ENCODE results near the gene CHPT1.
"Not testable (repeated sequence)": the region's sequence is repeated elsewhere in the genome, so short reads cannot be mapped to it uniquely, and the experiment has no call there.

Gene CHPT1

GRCh38 chr12:101671157-101671791, 26.2 kb upstream of the CHPT1 start:
- intact Hi-C loops (cut with micrococcal nuclease), result no loop called here
- Mint-ChIP-seq H3K9me3 (no peaks in the 10 kb centered on the region), H3K4me3 (no peak overlapping the region)

GRCh38 chr12:101671833-101672232, 25.6 kb upstream of the CHPT1 start:
- H3K4me1 Mint-ChIP-seq (ENCODE audit: low read depth), result peaks cover 22% of the 10 kb centered on the region
- H3K27me3 Mint-ChIP-seq, result no peaks in the 10 kb centered on the region
- H3K36me3 Mint-ChIP-seq (ENCODE audit: low read depth), result no peaks in the 10 kb centered on the region
- no peak overlapping the region for H3K27ac Mint-ChIP-seq
- H3K4me3 Mint-ChIP-seq, result no peak overlapping the region
- intact Hi-C loops (cut with micrococcal nuclease), result no loop called here
- H3K9me3 Mint-ChIP-seq, result no peaks in the 10 kb centered on the region

More at GRCh38 chr12:101671157-101671791, 26.2 kb upstream of the CHPT1 start:
- H3K27ac Mint-ChIP-seq, result no peak overlapping the region
- H3K36me3 Mint-ChIP-seq (ENCODE audit: low read depth), result no peaks in the 10 kb centered on the region
- H3K4me1 Mint-ChIP-seq (ENCODE audit: low read depth), result peaks cover 22% of the 10 kb centered on the region
- no peaks in the 10 kb centered on the region for H3K27me3 Mint-ChIP-seq

GRCh38 chr12:101675555-101675954, 21.9 kb upstream of the CHPT1 start:
- Mint-ChIP-seq H3K4me3 (no peak overlapping the region), H3K9me3 (no peaks in the 10 kb centered on the region), H3K27ac (no peak overlapping the region), H3K36me3 (ENCODE audit: low read depth) (no peaks in the 10 kb centered on the region), H3K4me1 (ENCODE audit: low read depth) (peaks cover 23% of the 10 kb centered on the region), H3K27me3 (no peaks in the 10 kb centered on the region)
- intact Hi-C loops (cut with micrococcal nuclease), result no loop called here

DNA sequence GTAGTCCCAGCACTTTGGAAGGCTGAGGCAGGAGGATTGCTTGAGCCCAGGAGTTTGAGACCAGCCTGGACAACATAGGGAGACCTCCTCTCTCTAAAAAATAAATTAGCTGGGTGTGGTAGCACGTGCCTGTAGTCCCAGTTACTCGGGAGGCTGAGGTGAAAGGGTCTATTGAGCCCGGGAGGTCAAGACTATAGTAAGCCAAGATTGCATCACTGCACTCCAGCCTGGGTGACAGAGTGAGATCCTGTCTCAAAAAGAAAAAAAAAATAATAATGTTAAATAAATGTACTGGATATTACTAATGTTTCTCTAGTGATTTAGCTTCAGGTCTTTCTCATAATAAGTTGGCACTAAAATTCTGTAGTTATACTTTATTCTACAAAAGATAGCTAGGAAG, 20.9 kb upstream of the CHPT1 start:
- intact Hi-C loops (cut with micrococcal nuclease); H3K36me3 Mint-ChIP-seq (ENCODE audit: low read depth); H3K27ac Mint-ChIP-seq; H3K9me3 Mint-ChIP-seq; H3K27me3 Mint-ChIP-seq; H3K4me3 Mint-ChIP-seq: not testable (repeated sequence)
- H3K4me1 Mint-ChIP-seq (ENCODE audit: low read depth), result peaks cover 15% of the 10 kb centered on the region

DNA sequence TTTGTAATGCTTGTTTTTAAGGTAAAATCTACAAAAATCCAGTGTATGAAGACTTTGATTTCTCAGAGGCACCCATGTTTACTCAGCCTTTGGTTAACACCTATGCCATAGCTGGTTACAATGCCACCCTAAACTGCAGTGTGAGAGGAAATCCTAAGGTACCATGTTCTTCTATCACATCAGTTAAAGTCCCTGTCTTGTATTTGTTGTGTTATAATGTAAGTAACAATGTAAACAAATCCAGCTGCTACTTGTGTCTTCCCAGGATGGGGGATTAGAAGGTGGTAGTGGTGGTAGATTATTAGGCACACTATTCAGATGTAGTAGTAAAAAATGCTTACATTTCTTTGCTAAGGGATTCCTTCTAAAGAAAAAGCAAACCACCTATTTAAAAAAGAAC, 19.4 kb upstream of the CHPT1 start:
- Mint-ChIP-seq H3K4me3 (no peak overlapping the region), H3K4me1 (ENCODE audit: low read depth) (peaks cover 7% of the 10 kb centered on the region), H3K36me3 (ENCODE audit: low read depth) (no peaks in the 10 kb centered on the region), H3K9me3 (no peaks in the 10 kb centered on the region), H3K27me3 (no peaks in the 10 kb centered on the region), H3K27ac (no peak overlapping the region)
- intact Hi-C loops (cut with micrococcal nuclease), result no loop called here

- H3K4me3 Mint-ChIP-seq, result no peak overlapping the region
- no peaks in the 10 kb centered on the region for H3K27me3 Mint-ChIP-seq
- intact Hi-C loops (cut with micrococcal nuclease), result no loop called here
- no peaks in the 10 kb centered on the region for H3K36me3 Mint-ChIP-seq (ENCODE audit: low read depth)
- no peaks in the 10 kb centered on the region for H3K9me3 Mint-ChIP-seq
- H3K27ac Mint-ChIP-seq, result no peak overlapping the region
- H3K4me1 Mint-ChIP-seq (ENCODE audit: low read depth), result peaks cover 7% of the 10 kb centered on the region
Measured at GRCh38 chr12:101680240-101680639, 17.2 kb upstream of the CHPT1 start.

DNA sequence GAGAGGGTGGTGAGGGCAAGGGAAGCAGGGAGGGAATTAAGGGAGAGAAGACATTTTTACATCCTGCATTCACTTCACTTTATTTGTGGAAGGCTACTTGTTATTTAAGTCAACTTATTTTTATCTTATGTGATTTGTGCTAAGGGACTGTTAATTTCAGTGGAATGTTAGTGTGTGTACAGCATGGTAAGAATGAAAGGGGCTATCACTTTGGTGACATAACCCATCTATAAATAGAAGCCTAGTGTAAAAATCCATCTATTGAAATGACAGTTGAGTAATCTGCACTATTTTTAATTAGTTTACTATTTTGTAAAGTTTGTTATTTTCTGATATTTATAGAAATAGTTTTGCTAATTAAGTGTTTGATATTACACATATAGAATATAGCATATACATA, 16.8 kb upstream of the CHPT1 start:
- H3K27me3 Mint-ChIP-seq, result no peaks in the 10 kb centered on the region
- H3K27ac Mint-ChIP-seq, result no peak overlapping the region
- no peak overlapping the region for H3K4me3 Mint-ChIP-seq
- H3K9me3 Mint-ChIP-seq, result no peaks in the 10 kb centered on the region
- intact Hi-C loops (cut with micrococcal nuclease), result no loop called here
- peaks cover 7% of the 10 kb centered on the region for H3K4me1 Mint-ChIP-seq (ENCODE audit: low read depth)
- H3K36me3 Mint-ChIP-seq (ENCODE audit: low read depth), result no peaks in the 10 kb centered on the region

DNA sequence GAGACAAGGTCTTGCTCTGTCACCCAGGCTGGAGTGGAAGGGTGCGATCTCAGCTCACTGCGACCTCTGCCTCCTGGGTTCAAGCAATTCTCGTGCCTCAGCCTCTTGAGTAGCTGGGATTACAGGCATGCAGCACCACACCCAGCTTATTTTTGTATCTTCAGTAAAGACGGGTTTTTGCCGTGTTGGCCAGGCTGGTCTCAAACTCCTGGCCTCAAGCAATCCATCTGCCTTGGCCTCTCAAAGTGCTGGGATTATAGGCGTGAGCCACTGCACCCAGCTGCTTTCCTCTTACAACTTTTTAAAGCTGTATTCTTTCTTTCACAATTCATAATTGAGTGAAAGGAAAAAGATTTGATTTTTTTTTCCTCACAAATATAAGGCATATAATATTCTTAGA, 15.8 kb upstream of the CHPT1 start:
- H3K4me1 Mint-ChIP-seq (ENCODE audit: low read depth); H3K4me3 Mint-ChIP-seq; intact Hi-C loops (cut with micrococcal nuclease); H3K27ac Mint-ChIP-seq; H3K27me3 Mint-ChIP-seq; H3K9me3 Mint-ChIP-seq; H3K36me3 Mint-ChIP-seq (ENCODE audit: low read depth): not testable (repeated sequence)

- H3K36me3 Mint-ChIP-seq (ENCODE audit: low read depth), result no peaks in the 10 kb centered on the region
- no peaks in the 10 kb centered on the region for H3K9me3 Mint-ChIP-seq
- H3K4me1 Mint-ChIP-seq (ENCODE audit: low read depth), result no peaks in the 10 kb centered on the region
- H3K27ac Mint-ChIP-seq, result no peak overlapping the region
- no peaks in the 10 kb centered on the region for H3K27me3 Mint-ChIP-seq
- no peak overlapping the region for H3K4me3 Mint-ChIP-seq
- intact Hi-C loops (cut with micrococcal nuclease), result no loop called here
Measured at GRCh38 chr12:101685092-101685491, 12.3 kb upstream of the CHPT1 start.

DNA sequence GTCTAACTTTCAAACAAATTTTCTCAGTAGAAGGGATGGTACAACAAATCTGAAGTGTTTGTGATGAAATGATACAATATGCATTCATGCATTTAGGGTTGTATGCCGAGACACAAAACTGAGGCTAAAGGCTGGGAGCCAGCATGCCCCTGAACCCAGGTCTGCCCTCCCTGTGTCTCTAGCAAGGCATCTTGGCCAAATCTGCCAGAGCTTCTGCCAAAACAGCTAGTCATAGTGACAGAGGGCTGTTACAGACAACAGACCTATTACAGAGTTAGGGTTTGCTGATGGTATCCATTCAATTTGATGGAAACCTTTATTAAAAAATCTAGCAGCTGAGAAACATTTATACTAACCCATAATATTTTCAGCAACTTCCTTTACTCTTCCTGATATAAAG, 11.3 kb upstream of the CHPT1 start:
- no peaks in the 10 kb centered on the region for H3K27me3 Mint-ChIP-seq
- no peaks in the 10 kb centered on the region for H3K9me3 Mint-ChIP-seq
- intact Hi-C loops (cut with micrococcal nuclease), result no loop called here
- H3K4me3 Mint-ChIP-seq, result no peak overlapping the region
- H3K27ac Mint-ChIP-seq, result no peak overlapping the region
- H3K36me3 Mint-ChIP-seq (ENCODE audit: low read depth), result no peaks in the 10 kb centered on the region
- H3K4me1 Mint-ChIP-seq (ENCODE audit: low read depth), result no peaks in the 10 kb centered on the region

DNA sequence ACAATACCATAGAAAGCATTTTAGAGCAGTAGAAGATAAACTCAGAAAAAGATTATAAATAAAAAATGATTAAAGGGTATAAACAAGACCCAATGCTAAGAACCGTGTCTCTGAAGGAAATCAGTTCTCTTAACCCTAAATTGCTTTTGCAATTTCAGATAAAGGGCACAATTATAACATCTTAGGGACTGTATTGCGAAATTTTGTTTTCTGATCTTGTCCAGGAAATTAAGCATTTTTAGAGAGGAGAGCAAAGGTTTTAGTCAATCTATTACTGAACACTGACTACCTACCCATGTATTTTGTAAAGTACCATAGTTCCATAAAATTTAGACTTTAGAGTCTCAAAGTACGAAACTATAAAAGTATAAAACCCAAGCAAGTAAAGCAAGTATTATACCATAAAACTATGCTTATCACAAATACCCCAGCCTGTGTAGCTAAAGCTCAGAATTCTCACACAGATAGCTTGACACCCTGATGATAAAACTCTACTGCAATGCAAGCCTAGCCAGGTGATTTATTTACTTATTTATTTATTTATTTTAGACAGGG, 6.8 kb upstream of the CHPT1 start:
- Mint-ChIP-seq H3K4me3 (no peak overlapping the region), H3K27me3 (no peaks in the 10 kb centered on the region), H3K36me3 (ENCODE audit: low read depth) (no peaks in the 10 kb centered on the region), H3K4me1 (ENCODE audit: low read depth) (no peaks in the 10 kb centered on the region), H3K9me3 (no peaks in the 10 kb centered on the region), H3K27ac (no peak overlapping the region)
- intact Hi-C loops (cut with micrococcal nuclease), result no loop called here

- Mint-ChIP-seq H3K4me3 (no peak overlapping the region), H3K36me3 (ENCODE audit: low read depth) (no peaks in the 10 kb centered on the region), H3K27ac (no peak overlapping the region), H3K4me1 (ENCODE audit: low read depth) (peaks cover 4% of the 10 kb centered on the region), H3K9me3 (no peaks in the 10 kb centered on the region), H3K27me3 (no peaks in the 10 kb centered on the region)
- intact Hi-C loops (cut with micrococcal nuclease), result no loop called here
Measured at GRCh38 chr12:101691503-101692096, 5.8 kb upstream of the CHPT1 start.

GRCh38 chr12:101694297-101694848, 3.1 kb upstream of the CHPT1 start:
- intact Hi-C loops (cut with micrococcal nuclease), result no loop called here
- no peak overlapping the region for H3K27ac Mint-ChIP-seq
- H3K4me1 Mint-ChIP-seq (ENCODE audit: low read depth), result peaks cover 18% of the 10 kb centered on the region
- H3K9me3 Mint-ChIP-seq, result no peaks in the 10 kb centered on the region
- no peaks in the 10 kb centered on the region for H3K27me3 Mint-ChIP-seq
- peaks cover 9% of the 10 kb centered on the region for H3K36me3 Mint-ChIP-seq (ENCODE audit: low read depth)
- H3K4me3 Mint-ChIP-seq, result no peak overlapping the region

- no peak overlapping the region for H3K4me3 Mint-ChIP-seq
- no peak overlapping the region for H3K27ac Mint-ChIP-seq
- H3K27me3 Mint-ChIP-seq, result no peaks in the 10 kb centered on the region
- no peaks in the 10 kb centered on the region for H3K9me3 Mint-ChIP-seq
- H3K4me1 Mint-ChIP-seq (ENCODE audit: low read depth), result peaks cover 23% of the 10 kb centered on the region
- intact Hi-C loops (cut with micrococcal nuclease), result no loop called here
- H3K36me3 Mint-ChIP-seq (ENCODE audit: low read depth), result peaks cover 9% of the 10 kb centered on the region
Measured at GRCh38 chr12:101694986-101695385, 2.5 kb upstream of the CHPT1 start.

Data from dendritic cell treated with granulocyte-macrophage colony-stimulating factor and Interleukin-4, amounts not matched to agents 40 ng/mL and 50 ng/mL, for 4 days (primary cell).